ENCODE data around the gene P2RY2.

- TF ChIP-seq, protein P1, sequence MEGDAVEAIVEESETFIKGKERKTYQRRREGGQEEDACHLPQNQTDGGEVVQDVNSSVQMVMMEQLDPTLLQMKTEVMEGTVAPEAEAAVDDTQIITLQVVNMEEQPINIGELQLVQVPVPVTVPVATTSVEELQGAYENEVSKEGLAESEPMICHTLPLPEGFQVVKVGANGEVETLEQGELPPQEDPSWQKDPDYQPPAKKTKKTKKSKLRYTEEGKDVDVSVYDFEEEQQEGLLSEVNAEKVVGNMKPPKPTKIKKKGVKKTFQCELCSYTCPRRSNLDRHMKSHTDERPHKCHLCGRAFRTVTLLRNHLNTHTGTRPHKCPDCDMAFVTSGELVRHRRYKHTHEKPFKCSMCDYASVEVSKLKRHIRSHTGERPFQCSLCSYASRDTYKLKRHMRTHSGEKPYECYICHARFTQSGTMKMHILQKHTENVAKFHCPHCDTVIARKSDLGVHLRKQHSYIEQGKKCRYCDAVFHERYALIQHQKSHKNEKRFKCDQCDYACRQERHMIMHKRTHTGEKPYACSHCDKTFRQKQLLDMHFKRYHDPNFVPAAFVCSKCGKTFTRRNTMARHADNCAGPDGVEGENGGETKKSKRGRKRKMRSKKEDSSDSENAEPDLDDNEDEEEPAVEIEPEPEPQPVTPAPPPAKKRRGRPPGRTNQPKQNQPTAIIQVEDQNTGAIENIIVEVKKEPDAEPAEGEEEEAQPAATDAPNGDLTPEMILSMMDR (IDR thresholded peaks at IDR 0.05; ENCODE audit: low read depth, low read length, poor library complexity, severe bottlenecking) = peak; percentile 99
- no peak for TF ChIP-seq EZH2phosphoT487 (IDR thresholded peaks at IDR 0.05; ENCODE audit: borderline replicate concordance, low read length)
These were observed 33.0 kb upstream of the P2RY2 start for GRCh38 chr11:73184953-73185671.

All from DOHH2 (cell line).